ENCODE measurements around the gene SCO2.

SCO2 gene, protein sequence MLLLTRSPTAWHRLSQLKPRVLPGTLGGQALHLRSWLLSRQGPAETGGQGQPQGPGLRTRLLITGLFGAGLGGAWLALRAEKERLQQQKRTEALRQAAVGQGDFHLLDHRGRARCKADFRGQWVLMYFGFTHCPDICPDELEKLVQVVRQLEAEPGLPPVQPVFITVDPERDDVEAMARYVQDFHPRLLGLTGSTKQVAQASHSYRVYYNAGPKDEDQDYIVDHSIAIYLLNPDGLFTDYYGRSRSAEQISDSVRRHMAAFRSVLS

DNA sequence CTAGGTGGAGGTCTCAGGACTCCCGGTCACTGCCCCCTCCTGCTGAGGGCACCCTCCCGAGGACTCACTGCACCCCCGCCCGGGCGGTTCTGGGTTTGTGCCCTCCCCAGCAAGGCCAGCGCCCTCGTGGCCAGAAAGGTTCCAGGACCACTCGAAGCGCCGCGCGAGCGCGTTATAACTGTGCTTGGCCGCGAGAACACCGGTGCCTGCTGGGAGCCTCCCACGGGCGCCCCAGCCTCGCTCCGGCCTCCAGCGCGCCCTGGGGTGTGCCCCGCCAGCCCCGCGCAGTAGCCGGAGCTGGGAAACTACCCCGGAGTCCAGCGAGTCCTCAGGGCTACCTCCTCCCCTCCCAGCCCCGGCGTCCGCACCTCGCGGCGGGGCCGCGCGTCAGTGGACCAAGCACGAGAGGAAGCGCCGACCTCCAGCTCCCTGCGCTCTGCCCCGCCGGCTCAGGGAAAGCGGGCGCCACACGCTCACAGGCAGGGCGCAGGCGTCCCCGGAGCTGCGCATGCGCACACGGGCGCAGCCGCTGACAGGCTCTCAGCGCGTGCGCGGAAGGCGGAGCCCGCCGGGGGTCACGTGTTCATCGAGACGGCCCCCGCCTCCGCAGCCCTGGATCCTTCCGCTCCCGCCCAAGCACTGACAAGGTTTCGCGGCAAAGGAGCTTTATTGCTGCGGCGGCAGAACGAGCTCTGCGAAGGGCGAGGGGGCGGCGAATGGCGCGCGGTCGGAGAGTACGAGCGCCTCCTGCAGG, at the start of gene SCO2:
Gene SCO2 (minus strand): TSS at position 495 of the 754 bp plus-strand sequence. CDS start 1,187 bp downstream, outside the sequence.
- DNase-seq: peak; percentile 97

DNA sequence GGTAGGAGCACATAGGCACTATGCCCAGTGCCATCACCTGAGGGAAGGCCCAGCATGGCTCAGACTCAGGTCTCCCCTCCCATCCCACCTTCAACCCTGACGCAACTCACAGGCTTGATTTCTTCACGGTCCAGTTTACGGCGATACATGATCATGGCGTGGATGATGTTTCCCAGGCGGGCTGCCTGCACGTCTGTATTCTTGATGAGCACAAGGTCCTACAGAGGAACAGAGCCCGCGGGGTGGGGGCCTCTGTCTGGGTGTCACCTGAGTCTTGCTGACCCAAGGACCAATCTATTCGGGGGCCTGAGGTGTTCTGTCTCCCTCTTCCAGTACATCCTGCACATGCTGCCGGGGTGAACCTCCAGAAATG, 49.0 kb upstream of the SCO2 start:
- DNase-seq: no peak

DNA sequence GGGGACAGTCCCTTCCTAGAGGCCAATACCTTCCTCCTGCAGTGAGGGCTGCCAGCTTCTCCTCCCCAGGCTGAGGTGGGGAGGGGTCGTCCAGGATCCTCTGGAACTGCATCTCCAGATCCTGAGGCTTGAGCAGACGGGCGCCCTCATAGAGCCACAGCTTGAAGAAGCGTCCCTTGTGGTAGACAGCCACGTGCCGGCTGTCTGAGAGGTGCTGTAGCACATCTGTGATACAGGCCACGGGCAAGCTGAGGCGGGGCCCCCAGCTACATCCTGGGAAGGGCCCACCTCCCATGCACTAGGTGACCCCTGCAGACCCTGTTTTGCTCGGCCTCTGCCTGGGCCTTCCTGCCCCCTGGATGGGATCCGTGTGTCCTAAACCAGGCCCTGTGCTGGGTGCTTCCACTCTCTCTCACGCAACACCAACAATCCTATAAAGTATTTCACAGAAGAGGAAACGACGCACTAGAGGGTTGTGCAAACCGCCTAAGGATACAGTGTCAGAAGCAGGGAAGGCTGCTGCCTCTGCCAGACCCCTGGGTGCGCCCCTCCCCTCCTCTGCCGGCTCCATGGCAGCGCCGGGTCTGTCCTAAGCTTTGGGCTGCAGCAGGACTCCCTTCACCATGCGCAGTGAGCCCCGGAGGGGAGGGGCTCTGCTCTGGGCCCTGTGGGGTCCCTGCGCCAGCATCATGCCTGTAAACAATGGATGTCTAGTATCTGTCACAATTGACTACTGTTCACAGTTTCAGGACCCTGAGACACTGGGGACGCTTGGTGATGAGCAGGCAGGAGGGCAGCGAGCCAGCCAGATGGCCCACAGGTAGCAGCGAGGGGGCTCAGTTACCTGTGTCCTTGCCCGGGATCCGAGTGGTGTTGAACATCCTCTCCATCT, 48.3 kb upstream of the SCO2 start:
- no peak for DNase-seq

DNA sequence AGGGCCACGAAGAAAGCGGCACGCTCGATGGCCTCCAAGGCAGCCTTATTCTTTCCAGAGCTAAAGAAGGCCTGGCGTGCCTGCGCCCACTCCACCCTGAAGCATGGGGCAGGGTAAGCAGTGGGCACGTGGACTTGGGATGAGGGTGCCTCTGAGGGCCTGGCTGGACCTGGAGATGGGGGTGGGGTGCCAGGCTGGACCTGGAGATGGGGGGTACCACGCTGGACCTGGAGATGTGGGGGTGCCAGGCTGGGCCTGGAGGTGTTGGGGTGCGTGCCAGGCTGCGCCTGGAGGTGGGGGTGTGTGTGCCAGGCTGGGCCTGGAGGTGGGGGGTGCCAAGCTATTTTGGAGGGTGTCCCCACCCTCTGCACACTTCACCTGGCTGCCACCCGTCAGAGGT, 47.6 kb upstream of the SCO2 start:
- DNase-seq: no peak

DNA sequence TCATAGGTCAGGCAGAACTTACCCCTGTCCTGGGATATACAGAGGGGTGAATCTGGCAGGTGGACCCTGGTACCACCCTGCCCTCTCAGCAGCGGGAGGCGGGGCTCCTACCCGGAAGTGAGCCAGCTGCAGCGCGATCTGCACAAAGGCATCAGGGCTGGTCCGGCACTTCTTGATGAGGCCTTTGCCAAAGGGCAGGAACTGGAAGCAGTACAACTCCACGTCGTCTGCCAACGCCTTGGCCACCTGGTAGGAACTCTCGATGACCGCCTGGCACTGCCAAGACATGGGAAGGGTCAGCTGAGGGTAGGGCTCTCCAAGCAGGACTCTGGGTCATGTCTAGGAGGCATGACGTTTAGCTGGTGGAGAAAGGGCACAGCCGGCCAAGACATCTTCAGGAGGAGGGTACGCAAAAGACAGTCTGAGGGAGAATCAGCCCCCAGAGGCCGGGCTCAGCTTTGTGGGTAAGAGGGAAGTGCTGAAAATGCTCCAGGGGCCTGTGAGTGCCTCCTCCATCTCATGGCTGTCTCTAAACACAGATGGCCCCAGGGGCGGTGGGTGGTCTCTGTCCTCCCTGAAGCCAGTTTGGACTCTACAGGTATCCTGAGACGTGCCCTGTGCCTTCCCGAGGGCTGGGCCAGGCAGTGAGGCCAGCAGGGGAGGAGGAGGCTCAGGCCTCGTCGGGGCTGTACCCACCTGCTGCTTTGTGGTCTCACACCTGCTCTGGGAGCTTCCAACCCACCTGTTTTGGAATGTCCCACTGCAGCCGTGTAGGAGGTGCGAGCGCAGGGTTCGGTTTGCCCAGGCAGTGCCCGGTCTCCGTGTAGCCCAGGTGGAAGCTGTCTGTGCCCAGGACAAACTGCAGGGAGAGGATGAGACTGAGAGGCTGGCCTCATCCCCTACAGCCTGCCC, 46.1 kb upstream of the SCO2 start:
- DNase-seq: no peak

DNA sequence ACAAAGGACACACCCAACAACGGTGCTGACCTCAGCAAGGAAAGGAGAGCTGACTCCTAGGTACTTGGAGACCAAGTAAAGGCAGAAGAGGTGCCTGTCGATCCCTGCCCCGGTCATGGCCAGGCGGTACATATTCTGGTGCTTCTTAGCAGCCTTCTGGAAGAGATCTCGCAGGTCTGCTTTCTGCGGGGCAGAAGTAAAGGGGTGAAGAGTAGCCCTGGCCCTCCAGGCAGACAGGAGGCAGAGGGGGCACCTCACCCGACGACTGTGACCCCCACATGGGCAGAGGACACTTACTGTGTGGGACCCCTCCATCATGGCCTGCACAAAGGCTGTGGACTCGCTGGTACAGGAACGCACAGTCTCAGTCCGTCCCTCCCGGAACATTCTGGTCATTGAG, 45.5 kb upstream of the SCO2 start:
- no peak for DNase-seq

DNA sequence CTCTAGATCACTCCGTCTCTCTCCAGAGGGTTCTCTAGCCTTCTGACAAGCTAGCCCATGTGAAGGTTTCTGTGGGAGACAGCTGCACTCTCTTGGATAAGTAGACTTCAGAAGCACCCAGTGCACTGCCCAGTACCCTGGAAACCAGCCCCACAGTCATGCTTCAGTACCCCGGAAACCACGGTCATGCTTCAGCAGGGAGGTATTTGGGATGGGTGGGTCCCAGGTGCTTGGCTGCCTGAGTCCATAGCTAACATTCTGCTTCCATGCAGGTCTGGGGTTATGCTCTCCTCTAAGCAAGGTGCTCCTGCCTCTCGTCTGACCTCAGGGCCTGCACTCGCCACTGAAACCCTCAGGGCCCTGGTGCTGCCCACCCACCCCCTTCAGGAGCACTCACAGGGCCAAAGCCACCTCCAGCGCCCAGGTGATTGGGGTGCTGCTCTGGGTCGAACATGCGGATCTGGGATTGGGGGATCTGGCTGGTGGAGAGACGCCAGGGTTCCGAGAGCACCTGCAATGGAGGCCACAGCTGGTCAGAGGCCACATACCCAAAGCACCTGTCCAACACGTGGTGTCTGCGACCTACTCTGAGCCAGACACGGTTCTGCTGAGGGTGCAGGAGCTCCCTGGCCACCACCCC, 44.6 kb upstream of the SCO2 start:
- no peak for DNase-seq

DNA sequence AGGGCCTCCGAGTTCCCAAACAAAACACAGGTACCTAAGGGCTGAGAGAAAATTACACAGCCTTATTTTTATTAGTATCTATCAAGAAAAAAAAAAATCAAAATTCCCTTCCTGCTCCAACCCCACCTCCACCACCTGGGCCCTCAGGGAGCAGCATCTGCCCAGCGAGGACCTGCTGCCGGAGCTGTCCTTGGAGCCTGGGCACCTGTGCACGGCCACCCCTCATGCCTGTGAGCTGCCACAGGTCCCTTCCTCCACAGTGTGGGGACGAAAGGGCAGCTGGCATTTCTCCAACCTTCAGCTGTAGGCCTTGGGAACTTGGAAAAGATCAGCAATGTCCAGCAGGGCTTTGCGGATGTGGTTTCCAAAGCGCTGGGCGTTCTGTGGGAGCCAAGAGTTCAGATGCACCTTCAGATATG, 43.7 kb upstream of the SCO2 start:
- DNase-seq: no peak

DNA sequence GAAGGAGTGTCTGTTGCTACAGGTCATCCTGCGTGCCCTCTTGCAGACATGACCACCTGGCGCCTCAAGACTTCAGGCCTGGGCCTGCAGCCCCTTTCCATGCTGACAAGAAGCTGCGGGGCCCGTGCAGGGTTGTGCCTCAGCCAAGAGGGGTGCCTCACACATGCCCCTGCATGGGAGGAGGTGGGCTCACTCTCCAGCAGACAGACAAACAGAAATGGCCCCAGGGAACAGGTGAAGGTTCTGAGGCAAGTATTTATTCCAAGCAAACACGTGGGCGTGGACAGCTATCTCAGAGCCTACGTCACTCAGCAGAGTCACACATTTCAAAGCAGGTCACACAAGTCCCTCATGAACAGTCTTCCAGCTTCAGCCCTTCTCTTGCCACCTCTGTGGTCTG, 43.2 kb upstream of the SCO2 start:
- DNase-seq: no peak

DNA sequence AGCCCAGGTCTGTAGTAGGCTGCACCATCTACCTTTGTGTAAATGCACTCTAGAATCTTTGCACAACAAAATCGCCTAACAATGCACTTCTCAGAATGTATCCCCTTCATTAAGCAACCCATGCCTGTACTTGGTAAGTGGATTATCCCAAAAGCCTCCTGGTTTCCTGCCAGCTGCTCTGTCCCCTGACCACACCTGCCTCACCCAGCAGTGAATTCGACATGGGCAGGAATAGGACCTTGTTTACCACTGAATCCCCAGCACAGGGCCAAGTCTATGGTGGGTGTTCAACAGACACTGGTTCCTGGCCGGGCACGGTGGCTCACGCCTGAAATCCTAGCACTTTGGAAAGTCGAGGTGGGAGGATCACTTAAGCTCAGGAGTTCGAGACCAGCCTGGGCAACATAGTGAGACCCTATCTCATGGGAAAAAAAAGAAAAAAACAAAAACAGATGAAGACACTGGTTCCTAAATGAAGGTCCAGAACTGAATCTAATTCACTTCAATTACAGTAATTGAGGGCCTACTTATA, 42.4 kb upstream of the SCO2 start:
- DNase-seq: no peak

DNA sequence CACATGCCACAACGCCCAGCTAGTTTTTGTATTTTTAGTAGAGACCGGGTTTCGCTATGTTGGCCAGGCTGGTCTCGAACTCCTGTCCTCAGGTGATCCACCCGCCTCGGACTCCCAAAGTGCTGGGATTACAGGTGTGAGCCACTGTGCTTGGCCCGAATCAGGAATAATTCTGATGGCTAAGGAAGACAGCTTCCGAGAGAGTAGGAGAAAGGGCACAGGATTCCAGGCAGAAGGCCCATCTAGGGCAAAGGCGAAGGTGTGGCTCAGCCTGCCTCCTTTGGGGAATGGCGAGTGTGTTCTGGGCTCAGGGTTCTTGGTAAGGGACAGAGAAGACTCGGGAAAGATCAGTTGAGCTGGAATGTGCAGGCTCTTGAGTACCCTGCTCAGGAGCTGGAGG, 38.9 kb upstream of the SCO2 start:
- DNase-seq: no peak

DNA sequence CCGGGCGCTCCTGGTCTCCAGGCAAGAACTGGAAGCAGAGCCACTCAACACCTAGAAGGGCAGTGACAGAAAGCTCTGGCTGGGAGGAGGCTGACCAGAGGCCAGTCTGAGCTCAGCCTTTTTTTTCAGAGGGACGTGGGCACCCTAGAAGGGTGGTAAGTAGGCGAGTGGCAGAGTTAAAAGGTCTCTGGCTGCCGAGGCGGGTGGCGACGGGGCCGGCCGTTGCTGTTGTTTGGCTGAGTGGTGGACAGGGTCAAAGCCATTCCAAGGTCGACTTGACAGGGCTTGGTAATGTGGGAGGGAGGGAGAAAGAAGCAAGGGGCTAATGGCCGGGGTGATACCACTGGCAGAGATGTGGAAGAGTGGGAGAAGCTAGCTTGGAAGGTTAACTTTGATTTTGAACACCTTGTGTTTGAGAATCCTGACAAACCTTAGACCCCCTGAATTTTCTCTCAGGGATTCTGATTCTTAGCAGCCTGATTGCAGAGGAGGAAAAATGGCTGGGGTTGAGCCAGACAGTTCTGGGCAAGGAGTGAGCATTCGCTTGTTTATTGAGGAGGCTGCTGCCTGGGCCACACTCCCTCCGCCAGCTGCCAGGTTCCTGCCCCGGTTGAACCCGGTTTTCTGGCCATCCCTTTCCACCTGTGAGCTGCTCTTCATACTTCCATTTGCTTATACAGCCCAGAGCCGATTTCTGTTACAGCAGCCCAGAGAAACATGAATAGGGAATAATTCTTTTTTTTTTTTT, 38.2 kb upstream of the SCO2 start:
- DNase-seq: no peak

DNA sequence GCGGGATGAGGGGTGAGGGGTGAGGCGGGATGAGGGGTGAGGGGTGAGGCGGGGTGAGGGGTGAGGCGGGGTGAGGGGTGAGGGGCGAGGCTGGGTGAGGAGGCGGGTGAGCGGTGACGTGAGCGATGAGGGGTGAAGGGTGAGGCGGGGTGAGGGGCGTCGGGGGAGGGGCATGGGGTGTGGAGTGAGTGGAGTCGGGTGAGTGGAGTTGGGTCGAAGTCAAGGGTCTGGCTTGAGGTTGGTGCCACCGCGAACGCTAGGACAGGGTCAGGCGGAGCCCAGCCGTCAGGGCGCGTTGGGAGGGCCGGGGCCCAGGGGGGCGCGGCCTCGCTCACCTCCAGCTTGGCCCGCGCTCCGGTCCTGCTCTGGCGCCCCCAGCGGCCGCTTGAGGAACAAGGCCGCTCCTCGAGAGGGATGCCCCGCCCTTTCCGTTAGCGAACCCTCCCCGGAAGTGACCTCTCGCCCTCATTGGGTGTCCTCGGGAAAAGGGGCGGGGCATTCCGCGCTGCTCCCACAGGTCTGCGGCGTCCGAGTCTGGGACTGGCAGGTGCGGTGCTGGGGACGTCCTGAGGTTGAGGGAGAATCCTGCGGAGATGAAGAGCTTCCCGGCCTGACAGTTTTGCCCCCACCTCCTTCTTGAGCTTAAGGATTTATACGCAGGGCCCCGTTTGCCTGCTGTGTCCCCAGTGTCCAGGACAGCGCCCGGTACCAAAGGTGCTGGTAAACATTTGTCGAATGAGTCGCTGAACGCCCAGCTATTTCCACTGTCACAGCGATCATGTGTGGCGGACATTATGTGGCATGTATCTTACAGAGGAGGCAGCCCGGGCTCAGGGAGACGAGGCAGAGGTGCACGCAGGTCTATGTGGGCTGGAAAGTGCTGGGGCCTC, 37.4 kb upstream of the SCO2 start, which contains the start of gene SYCE3:
Gene SYCE3 (minus strand): TSS at position 397 of the 890 bp plus-strand sequence. CDS start 6,514 bp downstream, outside the sequence.
- peak; percentile 94 for DNase-seq

DNA sequence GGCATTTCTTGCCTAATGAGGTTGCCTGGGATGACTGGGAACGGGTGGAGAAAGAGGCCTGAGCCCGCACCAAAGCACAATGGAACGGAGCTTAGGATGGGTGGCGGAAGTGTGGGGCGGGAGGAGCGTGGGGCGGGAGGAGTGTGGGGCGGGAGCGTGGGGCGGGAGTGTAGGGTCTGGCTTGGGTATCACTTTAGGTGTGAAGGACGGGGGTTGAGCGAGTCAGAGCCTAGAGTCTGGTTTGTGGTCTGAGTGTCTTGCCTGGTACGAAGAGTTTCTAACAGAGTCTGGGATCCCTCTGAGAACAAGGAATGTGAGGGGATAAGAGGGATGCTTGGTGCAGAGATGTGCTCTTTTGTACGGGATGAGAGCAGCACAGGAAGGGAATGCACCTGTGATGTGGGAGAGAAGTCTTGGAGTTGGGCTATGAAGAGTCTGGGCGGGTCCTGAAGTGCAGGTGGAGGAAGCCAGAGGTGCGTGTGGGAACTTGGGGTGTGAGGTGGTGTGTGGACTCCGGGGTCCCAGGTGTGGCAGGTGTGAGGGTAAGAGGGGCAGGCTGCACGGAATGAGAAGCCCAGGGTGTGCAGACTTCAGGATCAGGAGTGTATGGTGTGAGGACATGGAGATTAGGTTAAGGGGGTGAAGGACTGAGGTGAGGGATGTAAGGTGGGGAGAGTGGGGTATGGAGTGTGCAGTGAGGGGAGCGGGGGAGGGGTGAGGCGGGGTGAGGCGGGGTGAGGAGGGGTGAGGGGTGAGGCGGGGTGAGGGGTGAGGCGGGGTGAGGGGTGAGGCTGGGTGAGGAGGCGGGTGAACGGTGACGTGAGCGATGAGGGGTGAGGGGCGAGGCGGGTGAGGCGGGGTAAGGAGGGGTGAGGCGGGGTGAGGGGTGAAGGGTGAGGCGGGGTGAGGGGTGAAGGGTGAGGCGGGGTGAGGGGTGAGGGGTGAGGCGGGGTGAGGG, 36.3 kb upstream of the SCO2 start:
- DNase-seq: no peak

DNA sequence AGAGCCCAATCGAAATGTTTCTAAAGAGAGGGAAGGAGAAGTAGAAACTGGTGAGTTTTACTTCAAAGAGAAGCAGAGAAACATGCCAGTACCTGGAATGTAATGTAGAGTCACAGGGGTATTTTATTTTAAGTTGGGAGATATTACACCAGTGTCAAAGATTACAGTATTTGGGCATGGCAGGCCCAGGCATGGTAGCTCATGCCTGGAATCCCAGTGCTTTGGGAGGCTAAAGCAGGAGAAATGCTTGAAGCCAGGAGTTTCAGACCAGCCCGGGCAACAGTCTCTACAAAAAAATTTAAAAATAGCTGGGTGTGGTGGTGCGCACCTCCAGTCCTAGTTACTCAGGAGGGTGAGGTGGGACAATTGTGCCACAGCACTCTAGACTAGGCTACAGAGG, 34.6 kb upstream of the SCO2 start:
- no peak for DNase-seq

DNA sequence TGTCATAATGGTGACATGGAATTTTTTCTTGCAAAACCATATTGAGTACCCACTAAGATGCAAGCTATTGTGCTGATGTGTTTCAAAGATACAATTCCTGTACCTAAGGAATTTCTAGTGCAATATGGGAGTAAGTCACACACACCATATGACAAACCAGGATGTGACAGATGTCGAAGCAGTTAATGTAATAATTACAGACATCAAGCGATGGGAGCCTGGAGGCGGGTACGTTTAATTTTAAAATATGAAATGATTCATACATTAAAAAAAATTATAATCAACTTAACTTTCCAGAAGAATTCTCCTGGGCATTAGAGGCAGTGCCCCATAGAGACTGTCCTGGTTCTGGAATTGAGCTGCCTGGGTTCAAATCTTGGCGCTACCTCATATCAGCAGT, 31.3 kb upstream of the SCO2 start:
- no peak for DNase-seq

DNA sequence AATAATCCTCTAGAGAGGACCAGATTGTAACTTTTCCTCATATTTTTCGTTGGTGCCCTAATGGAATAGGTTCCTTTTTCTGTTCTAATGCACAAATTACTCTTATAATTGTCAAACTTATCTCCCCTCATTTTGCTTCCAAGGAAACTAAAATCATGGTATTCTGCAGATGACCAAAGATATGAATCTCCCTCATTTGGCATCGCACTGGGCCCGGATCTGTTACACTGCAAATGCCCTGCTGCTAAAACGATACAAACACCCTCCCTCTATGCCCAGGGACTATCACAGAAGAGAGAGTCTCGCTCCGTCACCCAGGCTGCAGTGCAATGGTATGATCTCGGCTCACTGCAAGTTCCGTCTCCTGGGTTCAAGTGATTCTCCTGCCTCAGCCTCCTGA, 27.9 kb upstream of the SCO2 start:
- no peak for DNase-seq

DNA sequence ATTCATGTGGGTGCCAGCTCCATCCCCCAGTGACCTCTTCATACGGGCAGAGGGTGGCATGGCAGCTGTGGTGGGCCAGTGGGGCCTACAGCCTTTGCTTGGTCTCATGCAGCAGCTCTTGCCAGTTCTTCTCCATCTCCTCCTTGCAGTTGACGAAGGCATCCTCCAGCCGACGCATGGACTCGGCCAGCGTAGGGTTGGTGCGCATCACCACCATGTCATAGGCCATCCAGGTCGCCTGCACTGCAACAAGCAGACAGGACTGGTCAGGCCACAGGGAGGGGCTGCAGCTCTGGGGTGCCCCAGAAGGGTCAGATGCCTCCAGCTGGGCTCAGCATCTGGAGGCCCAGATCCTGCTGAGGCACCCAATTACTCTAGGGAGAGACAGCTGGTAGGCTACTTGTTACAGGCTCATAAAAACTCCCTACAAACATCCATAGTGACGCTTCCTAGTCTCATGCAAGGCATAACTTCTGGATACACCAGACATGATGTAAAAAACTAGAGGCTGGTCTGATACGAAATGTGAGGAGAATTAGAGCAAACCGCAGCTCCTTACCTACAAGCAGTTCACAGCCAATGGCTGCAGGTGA, 25.9 kb upstream of the SCO2 start:
- no peak for DNase-seq

Measured in EL (cell line).